Progenitor cell of endocrine pancreas (in vitro differentiated cells): Measurements from ENCODE around the gene GOLGB1. TPM values are rescaled to one million over a fixed set of nuclear protein-coding genes. Genes with fewer than 3 reads are reported as not detected.

ENCODE experiments used
- DNase-seq: peaks from one replicate; pipeline ENCODE4 v3.0.0; 2021; ENCODE audit warnings: low spot score; ENCODE audit not compliant: unreplicated experiment
- H3K27ac Mint-ChIP-seq: 2 replicates; pipeline ENCODE4 v1.8.0; 2021; ENCODE audit warnings: mild to moderate bottlenecking, moderate library complexity, mixed read lengths
- H3K27me3 Mint-ChIP-seq: 2 replicates; pipeline ENCODE4 v1.8.0; 2021; ENCODE audit warnings: mixed read lengths
- H3K36me3 Mint-ChIP-seq: 2 replicates; pipeline ENCODE4 v1.8.0; 2022; ENCODE audit warnings: mixed read lengths; ENCODE audit not compliant: insufficient read depth
- H3K4me1 Mint-ChIP-seq: 2 replicates; pipeline ENCODE4 v1.8.0; 2021; ENCODE audit warnings: low read depth, mixed read lengths
- H3K4me3 Mint-ChIP-seq: 2 replicates; pipeline ENCODE4 v1.8.0; 2021; ENCODE audit warnings: low read depth, mild to moderate bottlenecking, moderate library complexity, mixed read lengths
- H3K9me3 Mint-ChIP-seq: 2 replicates; pipeline ENCODE4 v1.8.0; 2021; ENCODE audit warnings: low read depth, mixed read lengths
- total RNA-seq: library from RNA; stranded (reverse); gene quantifications from 2 replicates; pipeline ENCODE4 v1.2.1, GENCODE V29; 2021
- TF ChIP-seq, protein P1 (sequence below): fragments of 200-600 bp; sonication (generic); IDR thresholded peaks from one replicate; pipeline ENCODE4 v1.5.0; 2021; ENCODE audit warnings: antibody characterized with exemption, mild to moderate bottlenecking; ENCODE audit not compliant: unreplicated experiment

GOLGB1 gene
- total RNA-seq, 1 donor from 2014 or later = 63.0 TPM

DNA sequence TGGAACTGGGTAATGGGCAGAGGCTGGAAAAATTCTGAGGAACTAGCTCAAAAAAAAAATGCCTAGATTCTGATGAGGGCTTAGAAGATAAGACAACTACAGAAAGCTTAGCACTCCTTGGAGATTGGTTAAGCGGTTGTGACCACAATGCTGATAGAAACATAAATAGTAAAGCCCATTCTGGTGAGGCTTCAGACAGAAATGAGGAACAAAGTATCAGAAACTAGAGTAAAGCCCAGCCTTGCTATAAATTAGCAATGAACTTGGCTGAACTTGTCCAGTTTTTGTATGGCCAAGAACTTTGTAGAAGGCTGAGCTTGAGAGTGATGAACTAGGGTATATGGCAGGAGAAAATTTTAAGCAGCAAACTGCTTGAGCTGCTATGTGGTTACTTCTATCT is 25.4 kb downstream of the GOLGB1 start:
- no peak for DNase-seq
- H3K4me3 Mint-ChIP-seq = no peak overlapping the region
- H3K27ac Mint-ChIP-seq = no peak overlapping the region
- no peaks in the 10 kb centered on the region for H3K27me3 Mint-ChIP-seq
- H3K36me3 Mint-ChIP-seq = peaks cover 43% of the 10 kb centered on the region
- TF ChIP-seq, protein P1, sequence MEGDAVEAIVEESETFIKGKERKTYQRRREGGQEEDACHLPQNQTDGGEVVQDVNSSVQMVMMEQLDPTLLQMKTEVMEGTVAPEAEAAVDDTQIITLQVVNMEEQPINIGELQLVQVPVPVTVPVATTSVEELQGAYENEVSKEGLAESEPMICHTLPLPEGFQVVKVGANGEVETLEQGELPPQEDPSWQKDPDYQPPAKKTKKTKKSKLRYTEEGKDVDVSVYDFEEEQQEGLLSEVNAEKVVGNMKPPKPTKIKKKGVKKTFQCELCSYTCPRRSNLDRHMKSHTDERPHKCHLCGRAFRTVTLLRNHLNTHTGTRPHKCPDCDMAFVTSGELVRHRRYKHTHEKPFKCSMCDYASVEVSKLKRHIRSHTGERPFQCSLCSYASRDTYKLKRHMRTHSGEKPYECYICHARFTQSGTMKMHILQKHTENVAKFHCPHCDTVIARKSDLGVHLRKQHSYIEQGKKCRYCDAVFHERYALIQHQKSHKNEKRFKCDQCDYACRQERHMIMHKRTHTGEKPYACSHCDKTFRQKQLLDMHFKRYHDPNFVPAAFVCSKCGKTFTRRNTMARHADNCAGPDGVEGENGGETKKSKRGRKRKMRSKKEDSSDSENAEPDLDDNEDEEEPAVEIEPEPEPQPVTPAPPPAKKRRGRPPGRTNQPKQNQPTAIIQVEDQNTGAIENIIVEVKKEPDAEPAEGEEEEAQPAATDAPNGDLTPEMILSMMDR = no peak
- H3K9me3 Mint-ChIP-seq = no peaks in the 10 kb centered on the region
- H3K4me1 Mint-ChIP-seq = peaks cover 3% of the 10 kb centered on the region

DNA sequence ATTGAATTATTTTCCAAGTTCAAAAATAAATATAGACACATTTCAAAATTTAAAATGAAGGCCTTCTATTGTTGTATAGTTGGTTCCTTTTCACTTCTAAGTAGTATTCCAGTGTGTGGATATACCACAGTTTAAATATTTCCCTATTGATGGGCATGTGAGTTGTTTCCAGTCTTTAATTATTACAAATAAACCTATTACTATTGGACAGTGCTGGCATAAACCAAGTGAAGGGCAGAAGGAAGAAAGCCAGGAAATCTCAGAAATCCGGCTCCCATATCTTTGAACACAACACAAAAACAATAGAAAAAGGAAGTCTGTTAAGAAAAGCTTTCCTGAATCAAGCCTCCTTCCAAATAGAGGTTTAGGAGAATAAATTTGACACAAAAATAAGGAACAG is 26.1 kb downstream of the GOLGB1 start:
- DNase-seq = no peak
- H3K36me3 Mint-ChIP-seq = peaks cover 45% of the 10 kb centered on the region
- no peak overlapping the region for H3K4me3 Mint-ChIP-seq
- no peak overlapping the region for H3K27ac Mint-ChIP-seq
- TF ChIP-seq, protein P1 = no peak
- H3K4me1 Mint-ChIP-seq = peaks cover 3% of the 10 kb centered on the region
- no peaks in the 10 kb centered on the region for H3K9me3 Mint-ChIP-seq
- H3K27me3 Mint-ChIP-seq = no peaks in the 10 kb centered on the region

DNA sequence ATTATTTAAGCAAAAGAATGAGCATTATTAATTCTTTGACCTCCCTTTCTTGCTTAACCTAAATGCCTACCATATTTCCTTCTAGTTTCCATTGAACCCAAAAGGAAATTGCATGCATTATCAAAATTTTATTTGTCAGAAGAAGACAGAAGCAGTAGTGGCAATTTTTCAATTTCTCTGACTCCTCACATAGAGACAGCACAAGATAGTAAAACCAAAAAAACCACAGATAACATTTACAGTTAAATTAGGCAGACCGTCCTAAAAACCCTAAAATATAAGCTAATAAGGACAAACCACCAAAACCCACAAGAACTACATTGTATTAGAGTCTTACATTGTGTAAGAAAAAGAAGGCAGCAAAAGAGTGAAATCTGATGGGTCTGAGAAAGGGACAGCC is 27.1 kb downstream of the GOLGB1 start:
- H3K27me3 Mint-ChIP-seq = no peaks in the 10 kb centered on the region
- H3K27ac Mint-ChIP-seq = no peak overlapping the region
- H3K4me1 Mint-ChIP-seq = peaks cover 3% of the 10 kb centered on the region
- peaks cover 43% of the 10 kb centered on the region for H3K36me3 Mint-ChIP-seq
- H3K9me3 Mint-ChIP-seq = no peaks in the 10 kb centered on the region
- H3K4me3 Mint-ChIP-seq = no peak overlapping the region
- no peak for DNase-seq
- TF ChIP-seq, protein P1 = no peak

DNA sequence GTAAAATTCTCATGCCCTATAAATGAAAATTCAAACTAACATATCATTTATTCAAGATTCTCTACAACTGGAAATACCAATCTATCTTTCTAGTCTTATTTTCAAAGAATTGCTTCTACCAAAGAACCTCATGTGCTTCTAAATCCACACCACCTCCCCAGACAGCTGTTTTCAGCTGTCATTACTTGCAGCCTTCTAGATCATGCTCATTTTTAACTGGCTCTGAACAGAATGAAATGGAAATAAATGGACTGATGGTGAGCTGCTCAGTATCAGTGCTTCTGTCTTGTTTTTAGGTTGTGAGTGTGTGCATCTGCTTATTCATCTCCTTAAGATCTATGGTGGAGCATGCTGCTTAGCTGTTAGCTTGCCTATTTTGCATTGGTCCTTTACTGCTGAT is 29.4 kb downstream of the GOLGB1 start:
- Mint-ChIP-seq H3K4me1 (peaks cover 3% of the 10 kb centered on the region), H3K27me3 (no peaks in the 10 kb centered on the region), H3K4me3 (no peak overlapping the region), H3K36me3 (peaks cover 43% of the 10 kb centered on the region), H3K27ac (no peak overlapping the region), H3K9me3 (no peaks in the 10 kb centered on the region)
- TF ChIP-seq, protein P1 = no peak
- DNase-seq = no peak

DNA sequence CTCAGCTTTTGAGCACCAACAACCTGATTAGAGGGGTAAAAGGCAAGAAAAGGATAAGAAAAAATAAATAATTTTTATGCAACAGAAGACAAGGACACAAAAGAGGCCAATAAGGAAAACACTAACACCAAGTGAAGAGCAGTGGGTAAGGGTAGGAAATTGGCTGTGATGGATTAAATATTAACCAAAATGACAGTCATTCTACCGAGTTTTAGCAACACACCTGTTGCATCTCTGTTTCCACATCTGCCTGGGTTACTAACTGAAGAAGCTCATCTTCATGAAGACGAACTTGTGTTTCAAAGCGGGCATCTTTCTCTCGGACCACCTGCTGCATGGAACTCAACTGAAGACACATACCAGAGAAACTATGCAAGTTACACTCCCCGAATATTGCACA is 30.1 kb downstream of the GOLGB1 start:
- Mint-ChIP-seq H3K27me3 (no peaks in the 10 kb centered on the region), H3K4me3 (no peak overlapping the region), H3K9me3 (no peaks in the 10 kb centered on the region), H3K4me1 (peaks cover 3% of the 10 kb centered on the region), H3K27ac (no peak overlapping the region), H3K36me3 (peaks cover 40% of the 10 kb centered on the region)
- DNase-seq = no peak
- TF ChIP-seq, protein P1 = no peak
